ENCODE measurements around the gene SPON2.
"Not testable (repeated sequence)": the region's sequence is repeated elsewhere in the genome, so short reads cannot be mapped to it uniquely, and the experiment has no call there.

GRCh38 chr4:1125466-1125865, 46.9 kb downstream of the SPON2 start:
- not testable (repeated sequence) for TF ChIP-seq CTCF (conservative IDR thresholded peaks at IDR 0.05 in 1 of 2, IDR thresholded peaks at IDR 0.05 in 1 of 2; ENCODE audit: extremely low read depth in 1 of 2, insufficient read depth in 1 of 2, low read depth in 1 of 2, low read length in 2 of 2); EZH2 (IDR thresholded peaks at IDR 0.05; ENCODE audit: borderline replicate concordance, low read length)
